Fibroblast of skin of back (primary cell): ENCODE data around the gene ZBTB1. TPM values are rescaled to one million over a fixed set of nuclear protein-coding genes. Genes with fewer than 3 reads are reported as not detected.

Experiments
- DNase-seq: peaks from one replicate; pipeline ENCODE4 v3.0.0-alpha.2; 2013
- polyA plus RNA-seq, 2 experiments: library from polyadenylated mRNA; unstranded; fragments of 120-200 nt; gene quantifications; one replicate each; pipeline ENCODE4 v1.2.1, GENCODE V29; 2013; ENCODE audit not compliant: insufficient read length in 2 of 2

ZBTB1 gene, protein sequence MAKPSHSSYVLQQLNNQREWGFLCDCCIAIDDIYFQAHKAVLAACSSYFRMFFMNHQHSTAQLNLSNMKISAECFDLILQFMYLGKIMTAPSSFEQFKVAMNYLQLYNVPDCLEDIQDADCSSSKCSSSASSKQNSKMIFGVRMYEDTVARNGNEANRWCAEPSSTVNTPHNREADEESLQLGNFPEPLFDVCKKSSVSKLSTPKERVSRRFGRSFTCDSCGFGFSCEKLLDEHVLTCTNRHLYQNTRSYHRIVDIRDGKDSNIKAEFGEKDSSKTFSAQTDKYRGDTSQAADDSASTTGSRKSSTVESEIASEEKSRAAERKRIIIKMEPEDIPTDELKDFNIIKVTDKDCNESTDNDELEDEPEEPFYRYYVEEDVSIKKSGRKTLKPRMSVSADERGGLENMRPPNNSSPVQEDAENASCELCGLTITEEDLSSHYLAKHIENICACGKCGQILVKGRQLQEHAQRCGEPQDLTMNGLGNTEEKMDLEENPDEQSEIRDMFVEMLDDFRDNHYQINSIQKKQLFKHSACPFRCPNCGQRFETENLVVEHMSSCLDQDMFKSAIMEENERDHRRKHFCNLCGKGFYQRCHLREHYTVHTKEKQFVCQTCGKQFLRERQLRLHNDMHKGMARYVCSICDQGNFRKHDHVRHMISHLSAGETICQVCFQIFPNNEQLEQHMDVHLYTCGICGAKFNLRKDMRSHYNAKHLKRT
- 27.6 TPM for polyA plus RNA-seq (2013, experiment 1 of 2; ENCODE audit: insufficient read length)
- polyA plus RNA-seq (2013, experiment 2 of 2; ENCODE audit: insufficient read length), result 32.4 TPM

DNA sequence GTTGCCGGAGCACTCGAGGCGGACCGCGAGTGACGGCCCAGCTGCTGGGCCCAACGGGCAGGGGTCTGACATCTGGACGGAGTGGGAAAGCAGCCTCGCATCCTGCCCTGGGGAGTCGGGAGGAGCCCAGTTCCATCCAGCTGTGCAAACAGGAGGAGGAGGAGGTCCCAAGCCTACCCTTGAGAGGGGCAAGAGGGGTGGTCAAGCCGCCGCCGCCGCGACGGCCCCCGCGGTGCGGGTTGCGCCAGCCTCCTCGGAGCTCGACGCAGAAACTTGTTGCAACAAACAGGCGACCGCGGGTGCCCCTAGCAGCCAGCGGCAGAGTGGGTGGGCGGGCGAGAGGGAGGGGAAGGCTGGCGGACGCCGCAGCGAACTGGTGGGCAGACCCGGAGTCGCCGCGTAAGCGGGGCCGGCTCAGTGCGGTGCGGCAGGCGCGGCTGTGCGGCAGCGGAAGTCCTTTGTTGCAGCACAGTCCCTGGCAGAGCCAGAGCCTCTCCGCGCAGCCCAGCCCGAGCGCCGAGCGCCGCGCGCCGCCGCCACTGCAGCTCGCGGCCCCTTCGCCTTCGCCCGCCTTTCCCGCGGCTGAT, at the start of gene ZBTB1:
ZBTB1 (plus strand) TSS at position 461 of the 587 bp plus-strand sequence. CDS start 16,735 bp downstream, outside the sequence.
- DNase-seq, result peak; percentile 90

DNA sequence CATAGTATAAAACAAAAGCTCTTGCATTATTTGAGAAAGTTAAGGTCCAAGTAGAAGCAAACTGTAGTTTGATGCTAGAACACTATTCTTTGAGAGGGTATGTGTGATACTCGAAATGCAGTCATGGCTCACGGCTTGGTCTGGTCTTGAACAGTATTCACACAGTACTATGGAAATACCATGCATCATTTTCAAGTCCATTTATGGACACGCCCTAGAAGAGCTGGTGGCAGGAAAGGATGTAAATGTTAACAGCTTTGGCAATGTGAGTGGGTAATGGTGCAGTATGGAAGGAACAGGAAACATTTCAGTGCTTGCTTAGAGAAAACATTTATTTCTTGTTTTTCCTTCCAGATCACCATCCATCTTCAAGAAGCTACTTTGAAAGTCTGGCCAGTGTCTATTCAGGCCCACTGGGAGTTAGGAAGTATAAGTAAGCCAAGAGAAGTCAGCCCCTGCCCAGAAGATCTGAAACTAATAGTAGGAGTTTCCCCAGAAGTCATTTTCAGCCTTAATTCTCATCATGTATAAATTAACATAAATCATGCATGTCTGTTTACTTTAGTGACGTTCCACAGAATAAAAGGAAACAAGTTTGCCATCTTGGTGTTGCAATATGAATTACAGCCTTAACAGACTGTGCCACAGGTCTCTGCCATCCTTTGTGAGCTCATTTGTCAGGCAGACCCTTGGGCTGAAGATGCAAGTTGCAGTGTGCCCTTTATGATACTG, 45.0 kb upstream of the ZBTB1 start:
- no peak for DNase-seq

GRCh38 chr14:64461221-64461620, 43.3 kb upstream of the ZBTB1 start:
- DNase-seq, result no peak

- DNase-seq, result no peak
These were observed 41.4 kb upstream of the ZBTB1 start for GRCh38 chr14:64463195-64463594.

DNA sequence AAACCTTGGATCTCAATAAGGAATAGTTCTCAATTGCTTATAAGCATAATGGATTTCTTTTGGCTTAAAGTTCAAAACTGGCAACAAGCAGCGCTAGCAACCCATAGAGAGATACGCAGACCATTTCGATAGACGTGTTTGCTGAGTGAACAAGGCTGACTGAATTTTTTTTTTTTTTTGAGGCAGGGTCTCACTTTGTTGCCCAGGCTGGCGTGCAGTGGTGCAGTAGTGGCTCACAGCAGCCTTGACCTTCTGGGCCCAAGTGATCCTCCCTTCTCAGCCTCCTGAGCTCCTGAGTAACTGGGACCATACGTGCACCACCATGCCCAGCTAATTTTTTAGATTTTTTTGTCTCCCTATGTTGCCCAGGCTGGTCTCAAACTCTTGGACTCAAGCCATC, 40.7 kb upstream of the ZBTB1 start:
- no peak for DNase-seq

DNA sequence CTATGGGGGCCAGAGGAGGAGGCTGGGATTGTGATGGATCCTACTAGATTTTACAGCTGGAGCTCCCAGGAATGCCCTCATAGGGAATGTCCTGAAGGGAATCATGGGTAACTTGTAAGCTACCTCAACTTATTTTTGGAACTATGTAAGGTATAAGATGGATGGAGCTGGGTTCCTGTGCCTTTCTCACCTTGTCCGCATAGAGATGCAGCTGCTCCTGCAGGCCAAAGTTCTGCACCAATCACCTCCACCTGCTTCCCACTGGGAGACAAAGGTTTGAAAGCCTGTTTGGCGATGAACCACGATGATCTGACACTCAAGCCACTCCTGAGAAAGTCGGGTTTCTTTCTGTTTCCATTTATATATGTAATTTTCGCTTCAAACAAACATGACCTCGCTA, 39.9 kb upstream of the ZBTB1 start:
- DNase-seq, result no peak

DNA sequence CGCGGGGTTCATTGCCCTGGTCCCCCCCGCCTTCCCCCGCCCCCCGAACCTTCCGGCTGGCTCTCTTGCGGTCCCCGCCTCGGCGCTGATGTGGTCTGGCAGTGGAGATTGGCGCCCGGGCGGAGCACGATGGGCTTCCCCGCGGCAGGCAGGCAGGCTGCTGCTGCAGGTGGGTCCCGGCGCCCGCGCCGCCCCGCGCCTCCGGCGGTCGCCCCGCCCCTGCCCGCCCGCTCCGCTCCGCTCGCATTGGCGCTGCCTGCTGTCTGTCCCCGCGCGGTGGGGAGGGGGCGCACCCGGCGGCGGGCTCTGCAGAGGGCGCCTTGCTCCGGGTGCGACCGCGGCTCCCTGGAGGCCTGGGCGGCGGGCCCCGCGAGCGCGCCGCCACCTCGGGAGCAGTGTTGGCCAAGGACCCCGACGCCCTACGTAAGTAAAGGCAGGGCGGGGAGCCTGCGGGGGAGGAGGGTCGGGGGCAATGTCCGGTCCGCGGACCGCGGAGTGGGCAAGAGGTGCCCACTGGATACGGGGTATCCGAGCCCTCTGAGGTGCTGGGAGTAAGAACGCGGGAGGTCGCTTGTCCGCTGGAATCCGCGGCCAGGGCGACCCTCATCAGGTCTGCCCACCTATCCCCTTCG, 39.3 kb upstream of the ZBTB1 start, which contains the start of gene AKAP5:
AKAP5 (plus strand) TSS at position 309 of the 632 bp plus-strand sequence. CDS start 2,896 bp downstream, outside the sequence.
- peak; percentile 42 for DNase-seq

DNA sequence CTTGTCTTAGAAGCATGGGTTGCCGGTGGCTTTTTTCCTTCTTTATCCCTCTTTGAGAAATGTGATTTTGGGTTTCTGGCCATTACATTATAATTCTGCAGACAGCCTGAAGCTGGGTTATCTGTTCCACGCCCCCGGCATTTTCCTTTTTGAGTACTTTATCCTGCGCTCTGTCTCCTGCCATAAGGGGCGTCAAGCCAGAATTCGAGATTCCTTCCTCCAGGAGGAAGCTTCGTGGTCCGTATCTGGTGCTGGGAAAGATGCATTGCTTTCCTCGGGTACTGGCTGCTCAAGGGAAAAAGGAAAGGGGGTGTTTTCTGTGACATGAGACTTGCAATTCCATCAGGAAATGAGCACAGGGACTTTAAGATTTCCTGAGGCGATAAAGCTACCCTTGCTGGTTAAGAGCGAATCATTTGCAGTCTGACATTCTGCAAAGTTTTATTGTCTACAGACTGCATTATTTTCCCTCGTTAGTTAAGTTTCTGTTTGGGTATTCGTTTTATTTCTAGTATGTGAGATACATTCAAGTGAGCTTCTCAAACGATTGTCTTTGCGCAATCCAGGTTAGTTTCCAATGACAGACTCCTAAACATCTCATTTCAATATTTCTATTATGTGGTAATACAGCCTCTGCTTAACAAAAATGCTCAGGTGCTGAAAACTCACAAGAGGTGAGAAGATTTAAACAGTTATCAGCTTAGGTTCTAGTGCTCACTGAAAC, 38.6 kb upstream of the ZBTB1 start:
- DNase-seq, result peak; percentile 64

GRCh38 chr14:64467101-64467500, 37.5 kb upstream of the ZBTB1 start:
- no peak for DNase-seq

- DNase-seq, result no peak
These were observed 37.0 kb upstream of the ZBTB1 start for GRCh38 chr14:64467566-64467965.

DNA sequence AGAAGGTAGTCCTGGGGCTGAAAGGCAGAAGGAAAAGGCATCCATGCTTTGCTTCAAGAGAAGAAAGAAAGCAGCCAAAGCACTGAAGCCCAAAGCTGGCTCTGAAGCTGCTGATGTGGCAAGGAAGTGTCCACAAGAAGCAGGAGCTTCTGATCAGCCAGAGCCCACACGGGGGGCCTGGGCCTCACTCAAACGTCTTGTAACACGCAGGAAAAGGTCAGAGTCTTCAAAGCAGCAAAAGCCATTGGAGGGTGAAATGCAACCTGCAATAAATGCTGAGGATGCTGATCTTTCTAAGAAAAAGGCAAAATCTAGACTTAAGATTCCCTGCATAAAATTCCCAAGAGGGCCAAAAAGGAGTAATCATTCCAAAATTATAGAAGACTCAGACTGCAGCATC, 36.1 kb upstream of the ZBTB1 start:
- no peak for DNase-seq

- no peak for DNase-seq
These were observed 30.5 kb upstream of the ZBTB1 start for GRCh38 chr14:64474041-64474440.

- DNase-seq, result no peak
These were observed 29.9 kb upstream of the ZBTB1 start for GRCh38 chr14:64474698-64475097.

DNA sequence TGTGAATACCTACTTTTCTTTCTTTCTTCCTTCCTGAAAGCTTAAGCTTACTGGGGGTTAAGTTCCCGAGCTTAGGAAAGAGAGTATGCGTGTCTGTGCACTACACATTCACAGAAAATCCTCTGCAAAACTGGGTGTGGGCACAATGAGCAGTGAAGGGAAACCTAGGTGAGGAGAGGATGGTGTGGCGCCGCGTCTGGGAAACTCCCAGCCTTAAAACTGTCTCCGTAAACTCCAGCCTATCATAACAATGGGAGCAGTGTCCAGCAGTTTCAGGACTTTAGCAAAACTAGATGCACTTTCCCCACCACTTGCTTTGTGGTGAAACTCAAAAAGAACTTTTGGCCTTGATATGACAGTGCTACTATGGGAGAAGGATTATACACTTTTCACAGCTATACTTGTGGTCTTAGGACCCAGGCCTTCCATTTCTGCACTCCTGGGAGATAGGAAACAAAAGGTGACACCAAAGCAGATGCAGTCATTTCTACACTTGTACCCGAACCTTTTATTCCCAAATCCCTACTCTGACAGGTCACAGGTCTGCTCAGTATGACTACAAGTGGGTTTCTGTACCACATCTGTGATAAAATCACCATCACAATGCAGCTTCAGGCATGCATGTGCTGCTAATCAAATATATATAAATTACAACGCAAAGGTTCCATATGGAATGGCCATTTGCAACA, 28.8 kb upstream of the ZBTB1 start:
- DNase-seq, result no peak

DNA sequence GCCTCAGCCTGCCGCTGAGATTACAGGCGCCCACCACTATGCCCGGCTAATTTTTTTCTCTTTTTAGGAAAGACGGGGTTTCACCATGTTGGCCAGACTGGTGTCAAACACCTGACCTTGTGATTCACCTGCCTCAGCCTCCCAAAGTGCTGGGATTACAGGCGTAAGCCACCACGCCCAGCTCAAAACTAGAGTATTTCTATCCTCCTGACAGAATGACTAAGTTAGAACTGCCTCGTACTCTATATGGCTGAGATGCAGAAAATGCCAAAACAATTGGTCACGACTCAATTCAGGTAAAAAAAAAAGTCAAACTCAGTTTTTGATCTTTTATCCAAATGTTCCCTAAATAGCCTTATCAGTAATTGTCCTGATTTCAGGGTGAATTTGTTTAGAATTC, 28.1 kb upstream of the ZBTB1 start:
- no peak for DNase-seq

DNA sequence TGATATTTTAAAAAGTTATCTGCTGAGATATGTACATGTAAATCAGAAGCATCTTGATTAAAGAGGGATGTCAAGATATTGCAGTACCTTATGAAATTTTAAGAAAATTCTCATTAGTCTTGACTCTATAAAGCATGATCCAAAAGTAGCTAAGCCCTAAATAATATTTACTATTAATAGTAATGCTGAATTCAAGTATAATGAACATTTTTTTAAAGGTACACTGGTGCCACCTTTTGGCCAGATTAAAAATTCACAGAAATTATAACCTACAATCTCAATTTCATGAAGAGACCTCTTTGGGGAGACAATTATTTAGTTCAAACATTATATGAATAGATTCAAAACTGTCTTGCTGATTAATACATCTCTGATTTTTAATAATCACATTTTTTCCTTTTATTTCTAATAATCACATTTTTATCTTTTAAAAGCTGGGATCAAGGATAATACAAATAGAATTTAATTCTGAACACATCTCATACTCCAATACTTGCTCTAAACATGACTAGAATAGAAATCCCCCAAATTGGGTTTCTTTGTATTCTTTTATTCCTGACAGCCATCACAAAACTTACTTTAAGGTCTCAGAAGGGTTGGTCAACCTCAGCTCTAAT, 25.8 kb upstream of the ZBTB1 start:
- peak; percentile 43 for DNase-seq

GRCh38 chr14:64488590-64489099, 15.9 kb upstream of the ZBTB1 start:
- DNase-seq, result no peak

DNA sequence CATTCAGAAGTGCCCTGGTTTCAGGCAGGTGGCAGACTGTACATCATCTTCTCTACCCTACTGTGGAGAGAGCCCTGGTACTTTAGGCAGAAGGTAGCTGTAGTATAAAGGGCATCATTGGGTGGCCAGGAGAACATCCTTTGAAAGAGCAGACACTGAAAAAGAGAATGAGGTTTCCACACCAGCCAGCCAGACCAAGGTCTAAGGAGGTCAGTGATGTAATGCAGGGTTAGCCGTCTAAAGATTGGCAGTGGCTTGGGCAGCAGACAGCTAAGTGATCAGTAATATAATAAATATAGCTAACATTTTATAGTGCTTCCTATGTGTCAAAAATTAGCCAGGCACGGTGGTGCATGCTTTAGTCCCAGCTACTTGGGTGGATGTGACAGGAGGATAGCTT, 12.9 kb upstream of the ZBTB1 start:
- no peak for DNase-seq

DNA sequence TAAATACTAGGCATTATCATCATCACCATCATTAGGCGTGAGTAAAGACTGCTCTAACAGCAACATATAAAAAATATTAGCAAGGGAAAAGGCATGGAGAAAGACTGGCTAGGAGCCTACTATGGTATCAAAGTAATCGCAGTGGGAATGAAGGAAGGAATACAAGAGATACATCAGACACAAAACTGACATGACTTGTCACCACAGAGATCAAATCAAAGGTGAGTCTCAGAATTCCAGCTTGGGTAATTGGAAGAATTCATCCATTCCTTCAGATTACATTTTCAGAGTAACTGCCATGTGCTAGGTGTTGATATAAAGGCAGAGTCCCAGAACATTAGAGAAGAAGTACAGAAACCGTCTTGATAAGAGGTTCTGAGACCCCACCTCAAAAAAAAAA, 11.1 kb upstream of the ZBTB1 start:
- no peak for DNase-seq

DNA sequence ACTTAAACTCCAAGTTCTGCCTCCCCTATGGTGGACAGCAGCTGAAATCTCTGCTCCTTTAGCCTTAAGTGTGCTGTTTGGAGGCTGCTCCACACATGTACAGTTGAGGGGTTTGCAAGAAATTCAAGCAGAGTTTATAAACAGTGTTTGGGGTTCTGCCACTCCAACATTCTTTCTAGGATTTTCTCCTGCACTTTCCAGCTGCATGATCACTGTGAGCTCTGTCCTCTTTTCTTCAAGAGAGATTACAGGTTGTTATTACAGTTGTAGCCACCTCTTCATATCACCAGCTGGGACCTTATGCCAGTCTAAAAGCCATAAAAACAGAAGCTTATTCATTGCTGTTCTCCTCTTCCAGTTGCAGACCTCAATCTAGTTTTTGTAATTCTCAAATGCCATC, 9.3 kb upstream of the ZBTB1 start:
- no peak for DNase-seq
